H1 (cell line): ENCODE data around the gene JPH2.

Source experiments
- EP300 ChIP-seq, 2 experiments: IDR thresholded peaks; 1 replicate in 1 of 2; 2 replicates in 1 of 2; pipeline ENCODE4 v1.6.1; 2011 to 2012; ENCODE audit warnings: low read depth in 2 of 2, low read length in 2 of 2, mild to moderate bottlenecking in 2 of 2, borderline replicate concordance in 1 of 2, inconsistent platforms in 1 of 2, moderate library complexity in 1 of 2
- POLR2AphosphoS5 ChIP-seq: IDR thresholded peaks from 2 replicates; pipeline ENCODE4 v1.6.1; 2011; ENCODE audit warnings: low read depth, low read length
- TF ChIP-seq, protein P1 (sequence below), 3 experiments: IDR thresholded peaks; 1 replicate in 2 of 3; 2 replicates in 1 of 3; pipeline versions ENCODE4 v1.5.1 to v1.6.1; 2011; ENCODE audit warnings: low read length in 3 of 3, mild to moderate bottlenecking in 3 of 3, inconsistent platforms in 2 of 3, low read depth in 1 of 3, moderate library complexity in 1 of 3; ENCODE audit not compliant: insufficient read depth in 1 of 3; ENCODE audit errors: control extremely low read depth in 1 of 3
- TF ChIP-seq, protein P2 (sequence below): IDR thresholded peaks from 2 replicates; pipeline ENCODE4 v1.6.1; 2012; ENCODE audit warnings: inconsistent platforms

DNA sequence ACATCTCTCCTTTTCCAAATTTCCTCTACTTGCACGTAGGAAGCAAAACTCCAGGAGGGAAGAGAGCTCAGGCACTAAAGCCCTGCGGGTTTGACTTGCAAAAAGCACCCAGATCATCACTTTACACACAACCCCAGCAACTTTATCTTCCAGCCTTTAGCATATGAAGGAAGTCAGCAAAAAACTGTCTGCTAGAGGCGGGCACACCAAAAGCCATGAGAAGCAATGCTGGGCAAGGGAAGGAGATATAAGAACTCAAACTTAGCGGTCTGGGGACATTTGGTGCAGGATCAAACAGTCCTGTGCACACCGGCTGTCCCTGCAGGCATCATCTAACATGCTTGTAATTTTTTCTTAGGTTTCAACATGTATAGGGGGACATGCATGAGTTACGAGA, 113.3 kb downstream of the JPH2 start:
- TF ChIP-seq, protein P1, sequence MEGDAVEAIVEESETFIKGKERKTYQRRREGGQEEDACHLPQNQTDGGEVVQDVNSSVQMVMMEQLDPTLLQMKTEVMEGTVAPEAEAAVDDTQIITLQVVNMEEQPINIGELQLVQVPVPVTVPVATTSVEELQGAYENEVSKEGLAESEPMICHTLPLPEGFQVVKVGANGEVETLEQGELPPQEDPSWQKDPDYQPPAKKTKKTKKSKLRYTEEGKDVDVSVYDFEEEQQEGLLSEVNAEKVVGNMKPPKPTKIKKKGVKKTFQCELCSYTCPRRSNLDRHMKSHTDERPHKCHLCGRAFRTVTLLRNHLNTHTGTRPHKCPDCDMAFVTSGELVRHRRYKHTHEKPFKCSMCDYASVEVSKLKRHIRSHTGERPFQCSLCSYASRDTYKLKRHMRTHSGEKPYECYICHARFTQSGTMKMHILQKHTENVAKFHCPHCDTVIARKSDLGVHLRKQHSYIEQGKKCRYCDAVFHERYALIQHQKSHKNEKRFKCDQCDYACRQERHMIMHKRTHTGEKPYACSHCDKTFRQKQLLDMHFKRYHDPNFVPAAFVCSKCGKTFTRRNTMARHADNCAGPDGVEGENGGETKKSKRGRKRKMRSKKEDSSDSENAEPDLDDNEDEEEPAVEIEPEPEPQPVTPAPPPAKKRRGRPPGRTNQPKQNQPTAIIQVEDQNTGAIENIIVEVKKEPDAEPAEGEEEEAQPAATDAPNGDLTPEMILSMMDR (IDR thresholded peaks at IDR 0.05; ENCODE audit: control extremely low read depth in 1 of 3, insufficient read depth in 1 of 3, low read depth in 1 of 3, low read length in 3 of 3), result no peak
- no peak for TF ChIP-seq POLR2AphosphoS5
- TF ChIP-seq, protein P2, sequence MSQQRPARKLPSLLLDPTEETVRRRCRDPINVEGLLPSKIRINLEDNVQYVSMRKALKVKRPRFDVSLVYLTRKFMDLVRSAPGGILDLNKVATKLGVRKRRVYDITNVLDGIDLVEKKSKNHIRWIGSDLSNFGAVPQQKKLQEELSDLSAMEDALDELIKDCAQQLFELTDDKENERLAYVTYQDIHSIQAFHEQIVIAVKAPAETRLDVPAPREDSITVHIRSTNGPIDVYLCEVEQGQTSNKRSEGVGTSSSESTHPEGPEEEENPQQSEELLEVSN, result no peak
- no peak for TF ChIP-seq EP300 (IDR thresholded peaks at IDR 0.05; ENCODE audit: borderline replicate concordance in 1 of 2, low read depth in 2 of 2, low read length in 2 of 2)
